ENCODE measurements around the gene INVS.
"Not testable (repeated sequence)": the region's sequence is repeated elsewhere in the genome, so short reads cannot be mapped to it uniquely, and the experiment has no call there.

The INVS gene, protein sequence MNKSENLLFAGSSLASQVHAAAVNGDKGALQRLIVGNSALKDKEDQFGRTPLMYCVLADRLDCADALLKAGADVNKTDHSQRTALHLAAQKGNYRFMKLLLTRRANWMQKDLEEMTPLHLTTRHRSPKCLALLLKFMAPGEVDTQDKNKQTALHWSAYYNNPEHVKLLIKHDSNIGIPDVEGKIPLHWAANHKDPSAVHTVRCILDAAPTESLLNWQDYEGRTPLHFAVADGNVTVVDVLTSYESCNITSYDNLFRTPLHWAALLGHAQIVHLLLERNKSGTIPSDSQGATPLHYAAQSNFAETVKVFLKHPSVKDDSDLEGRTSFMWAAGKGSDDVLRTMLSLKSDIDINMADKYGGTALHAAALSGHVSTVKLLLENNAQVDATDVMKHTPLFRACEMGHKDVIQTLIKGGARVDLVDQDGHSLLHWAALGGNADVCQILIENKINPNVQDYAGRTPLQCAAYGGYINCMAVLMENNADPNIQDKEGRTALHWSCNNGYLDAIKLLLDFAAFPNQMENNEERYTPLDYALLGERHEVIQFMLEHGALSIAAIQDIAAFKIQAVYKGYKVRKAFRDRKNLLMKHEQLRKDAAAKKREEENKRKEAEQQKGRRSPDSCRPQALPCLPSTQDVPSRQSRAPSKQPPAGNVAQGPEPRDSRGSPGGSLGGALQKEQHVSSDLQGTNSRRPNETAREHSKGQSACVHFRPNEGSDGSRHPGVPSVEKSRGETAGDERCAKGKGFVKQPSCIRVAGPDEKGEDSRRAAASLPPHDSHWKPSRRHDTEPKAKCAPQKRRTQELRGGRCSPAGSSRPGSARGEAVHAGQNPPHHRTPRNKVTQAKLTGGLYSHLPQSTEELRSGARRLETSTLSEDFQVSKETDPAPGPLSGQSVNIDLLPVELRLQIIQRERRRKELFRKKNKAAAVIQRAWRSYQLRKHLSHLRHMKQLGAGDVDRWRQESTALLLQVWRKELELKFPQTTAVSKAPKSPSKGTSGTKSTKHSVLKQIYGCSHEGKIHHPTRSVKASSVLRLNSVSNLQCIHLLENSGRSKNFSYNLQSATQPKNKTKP

DNA sequence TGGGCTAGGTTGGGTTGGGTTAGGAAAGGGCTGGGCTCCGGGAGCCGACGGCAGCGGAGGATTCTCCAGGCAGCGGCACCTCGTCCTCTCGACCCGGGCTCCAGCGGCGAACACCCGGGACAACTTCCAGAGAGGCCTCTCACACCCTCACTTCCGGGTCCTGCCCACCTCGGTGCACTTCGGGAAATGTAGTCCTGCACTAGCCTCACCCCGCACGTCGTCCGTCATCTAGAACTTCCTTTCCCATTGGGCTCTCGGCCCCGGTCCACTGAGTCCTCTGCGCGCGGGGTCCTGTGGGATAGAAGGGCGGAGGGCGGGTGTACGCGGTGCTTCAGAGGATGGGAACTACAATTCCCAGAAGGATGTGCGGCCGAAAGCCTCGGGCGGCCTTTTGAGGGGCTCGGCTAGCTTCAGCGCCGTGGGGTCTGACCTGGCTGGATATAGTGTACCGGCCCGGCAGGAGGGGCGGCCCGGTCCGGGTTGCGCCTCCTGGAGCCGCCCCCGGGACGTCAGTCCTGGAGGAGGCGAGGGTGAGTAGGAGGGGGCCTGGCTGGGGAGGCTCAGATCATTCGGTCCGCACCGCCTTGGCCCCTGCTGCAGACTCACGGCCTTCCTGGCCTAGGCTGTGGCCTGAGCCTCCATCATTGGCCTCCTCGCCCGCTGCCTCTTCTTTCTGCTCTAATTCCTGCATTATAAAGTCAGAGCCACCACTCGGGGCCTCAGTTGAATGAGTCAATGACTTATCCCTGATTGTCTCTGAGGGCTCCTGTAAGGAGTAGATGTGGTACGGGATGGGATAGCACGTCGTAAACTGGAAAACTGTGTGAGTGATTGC, at the start of gene INVS, which contains the start of gene ERP44:
Gene INVS (plus strand): TSS at position 357 of the 835 bp plus-strand sequence. CDS start 5,279 bp downstream, outside the sequence.
Gene ERP44 (minus strand): TSS at position 114 of the 835 bp plus-strand sequence. CDS start 160 bp downstream, outside the sequence.
- DNase-seq, result peak; percentile 98

DNA sequence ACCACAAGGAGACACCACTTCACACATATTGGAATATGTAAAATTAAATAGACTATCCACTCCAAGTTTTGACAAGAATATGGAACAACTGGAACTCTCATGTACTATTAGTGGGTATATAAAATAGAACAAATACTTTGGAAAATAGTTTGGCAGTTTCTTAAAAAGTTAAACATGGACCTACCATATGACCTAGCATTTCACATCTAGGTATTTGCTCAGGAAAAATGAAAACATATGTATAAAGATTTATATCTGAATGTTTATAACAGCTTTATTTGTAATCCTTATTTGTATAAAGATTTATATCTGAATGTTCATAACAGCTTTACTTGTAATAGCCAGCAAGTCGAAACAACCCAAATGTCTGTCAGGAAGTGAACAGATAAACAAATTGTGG, 49.5 kb upstream of the INVS start:
- DNase-seq, result no peak

DNA sequence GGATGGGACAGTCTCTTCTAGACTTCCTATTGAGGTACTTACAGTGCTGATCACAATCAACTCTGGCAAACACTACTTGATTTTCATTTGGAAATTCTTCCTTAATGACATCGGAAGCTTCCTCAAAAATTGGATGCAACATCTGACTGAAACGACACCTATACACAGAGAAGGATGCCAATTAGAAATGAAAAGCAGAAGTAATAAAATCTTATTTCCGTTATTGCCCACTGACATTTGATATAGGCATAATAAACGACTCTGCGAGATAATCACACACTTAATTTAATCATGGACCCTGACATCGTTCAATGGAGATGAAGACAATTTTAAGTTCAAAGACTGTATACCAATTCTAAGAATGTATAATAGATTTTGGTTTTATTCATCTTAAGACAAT, 46.7 kb upstream of the INVS start:
- DNase-seq, result no peak

DNA sequence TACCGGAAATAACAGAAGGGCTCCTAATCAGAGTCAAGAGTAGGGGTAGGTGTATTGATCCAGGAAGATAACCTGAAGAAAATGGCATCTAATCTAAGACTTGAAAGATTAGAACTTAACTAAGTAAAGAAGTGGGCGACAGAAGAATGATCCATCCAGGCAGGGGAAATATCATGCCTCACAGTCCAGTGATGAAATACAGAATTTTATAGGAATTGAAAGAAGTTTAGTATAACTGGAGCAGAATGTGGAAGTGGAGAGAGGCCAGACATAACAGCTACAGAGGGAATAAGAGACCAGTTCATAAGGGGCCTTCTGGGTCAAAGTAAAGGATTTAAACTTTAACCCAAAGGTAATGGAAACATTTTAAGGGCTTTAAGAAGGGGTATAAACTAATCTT, 42.5 kb upstream of the INVS start:
- no peak for DNase-seq

DNA sequence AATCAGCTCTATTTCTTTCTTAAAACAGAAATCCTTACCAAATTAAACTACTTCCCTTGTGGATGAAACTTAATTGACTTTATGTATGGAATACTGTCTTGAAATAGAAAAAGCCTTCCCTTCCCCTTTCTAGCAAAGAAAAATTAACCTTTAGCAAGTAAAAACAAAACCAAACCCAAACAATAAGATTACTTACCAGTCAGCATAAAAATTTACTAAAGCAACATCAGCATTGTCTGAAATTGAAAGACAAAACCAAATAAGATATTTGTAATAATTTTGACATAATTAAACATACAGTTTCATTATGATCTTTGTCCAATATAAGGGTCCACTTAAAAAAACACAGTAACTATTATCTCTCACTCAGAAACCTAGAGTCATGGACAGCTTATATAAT, 41.4 kb upstream of the INVS start:
- DNase-seq, result no peak

DNA sequence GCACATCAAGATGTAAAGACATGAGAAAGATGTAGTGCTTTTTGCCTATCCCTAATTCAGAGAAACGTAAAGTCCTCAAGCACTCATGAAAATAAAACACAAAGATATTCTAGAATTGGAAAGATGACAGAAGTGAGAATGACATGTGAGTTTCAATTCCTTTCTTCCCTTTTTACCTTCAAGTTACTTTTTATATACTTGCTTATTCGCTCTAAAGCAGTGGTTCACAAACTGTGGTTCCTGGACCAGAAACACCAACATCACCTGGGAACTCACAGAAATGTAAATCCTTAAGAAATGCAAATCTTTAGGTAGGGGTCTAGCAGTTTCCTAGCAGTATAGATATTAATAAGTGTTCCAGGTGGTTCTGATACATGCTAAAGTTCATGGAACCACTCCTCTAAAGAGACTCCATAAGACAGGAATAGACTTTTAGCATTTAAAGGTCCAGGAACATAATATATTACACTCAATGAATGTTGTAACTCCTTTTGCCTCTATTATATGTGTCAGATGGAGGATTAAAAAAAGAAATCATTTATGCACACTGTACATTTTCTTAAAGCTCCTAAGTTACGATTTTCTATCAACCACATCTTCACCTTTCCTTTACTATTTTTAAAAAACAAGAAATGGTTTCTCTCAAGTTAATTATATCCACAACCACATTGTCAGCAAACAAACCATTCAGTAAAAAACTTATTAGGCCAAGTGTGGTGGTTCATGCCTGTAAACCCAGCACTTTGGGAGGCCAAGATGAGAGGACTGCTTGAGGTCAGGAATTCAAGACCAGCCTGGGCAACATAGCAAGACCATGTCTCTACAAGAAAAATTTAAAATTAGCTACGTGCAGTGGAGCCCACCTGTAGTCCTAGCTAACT, 40.1 kb upstream of the INVS start:
- no peak for DNase-seq

DNA sequence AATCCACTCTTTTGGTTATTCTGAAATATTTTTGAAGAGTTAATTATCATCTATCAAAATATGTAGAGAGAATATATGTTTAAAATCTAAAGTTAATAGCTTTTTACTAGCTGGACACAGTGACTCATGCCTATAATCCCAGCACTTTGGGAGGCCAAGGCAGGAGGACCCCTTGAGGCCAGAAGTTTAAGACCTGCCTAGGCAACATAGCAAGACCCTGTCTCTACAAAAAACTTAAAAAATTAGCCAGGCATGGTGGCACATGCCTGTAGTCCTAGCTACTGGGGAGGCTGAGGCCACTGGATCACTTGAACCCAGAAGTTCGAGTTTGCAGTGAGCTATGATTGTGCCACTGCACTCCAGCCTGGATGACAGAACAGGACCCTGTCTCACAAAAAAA, 36.4 kb upstream of the INVS start:
- DNase-seq, result not testable (repeated sequence)

DNA sequence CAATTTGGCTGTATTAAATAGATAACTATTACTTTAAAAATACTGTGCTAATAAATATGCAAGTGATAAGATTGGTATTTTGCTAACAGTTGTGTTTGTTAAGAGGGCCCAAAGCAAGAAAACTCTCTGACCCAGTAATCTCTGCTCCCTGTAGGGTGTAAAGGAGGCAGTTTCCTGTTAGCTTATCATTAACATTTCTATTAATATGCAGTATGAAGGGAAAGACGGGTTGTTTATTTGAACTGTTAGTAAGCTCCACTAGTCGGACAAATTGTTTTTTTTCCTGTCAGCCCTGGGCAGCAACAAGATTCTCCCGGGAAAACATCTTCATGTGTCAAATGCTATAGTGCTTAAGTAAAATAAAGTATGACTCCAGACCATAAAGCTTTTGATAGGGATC, 35.9 kb upstream of the INVS start:
- no peak for DNase-seq

DNA sequence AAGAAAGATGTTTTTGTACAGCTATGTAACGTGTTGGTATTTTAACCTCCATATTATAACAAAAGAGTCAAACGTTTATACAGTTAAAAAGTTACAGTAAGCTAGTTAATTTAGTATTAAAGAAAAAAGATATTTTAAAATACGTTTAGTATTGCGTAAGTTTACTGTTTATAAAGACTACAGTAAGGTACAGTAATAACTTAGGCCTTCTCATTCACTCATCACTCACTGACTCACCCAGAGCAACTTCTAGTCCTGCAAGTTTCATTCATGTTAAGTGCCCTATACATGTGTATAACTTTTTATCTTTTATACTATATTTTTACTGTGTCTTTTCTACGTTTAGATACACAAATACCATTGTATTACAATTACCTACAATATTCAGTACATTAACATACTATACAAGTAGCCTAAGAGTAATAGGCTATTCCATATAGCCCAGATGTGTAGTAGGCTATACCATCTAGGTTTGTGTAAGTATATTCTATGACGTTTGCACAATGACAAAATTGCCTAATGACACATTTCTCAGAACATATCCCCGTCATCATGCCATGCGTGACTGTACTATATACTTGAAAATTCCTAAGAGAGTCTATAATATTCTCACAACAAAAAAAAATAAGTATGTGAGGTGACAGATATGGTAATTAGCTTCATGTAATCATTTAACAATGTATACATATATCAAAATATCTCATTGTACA, 34.0 kb upstream of the INVS start:
- no peak for DNase-seq

DNA sequence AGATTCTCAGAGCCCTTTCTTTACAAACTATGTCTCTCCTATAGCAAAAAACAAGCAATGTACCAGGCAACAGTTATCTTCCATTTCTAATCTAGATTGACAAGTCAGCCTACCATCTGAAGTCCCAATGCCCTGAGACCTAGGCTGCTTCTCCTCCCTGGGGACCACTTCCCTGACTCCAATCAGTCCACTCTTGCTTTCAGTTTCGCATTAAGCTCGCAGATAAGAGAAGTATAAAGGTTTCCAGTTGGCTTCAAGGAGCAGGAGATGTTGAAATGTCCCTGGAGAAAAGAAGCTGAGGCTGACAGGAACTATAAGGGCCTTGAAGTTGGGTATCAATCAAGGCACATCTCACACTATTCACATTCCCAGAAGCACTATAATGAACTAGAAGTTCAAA, 32.5 kb upstream of the INVS start:
- no peak for DNase-seq

DNA sequence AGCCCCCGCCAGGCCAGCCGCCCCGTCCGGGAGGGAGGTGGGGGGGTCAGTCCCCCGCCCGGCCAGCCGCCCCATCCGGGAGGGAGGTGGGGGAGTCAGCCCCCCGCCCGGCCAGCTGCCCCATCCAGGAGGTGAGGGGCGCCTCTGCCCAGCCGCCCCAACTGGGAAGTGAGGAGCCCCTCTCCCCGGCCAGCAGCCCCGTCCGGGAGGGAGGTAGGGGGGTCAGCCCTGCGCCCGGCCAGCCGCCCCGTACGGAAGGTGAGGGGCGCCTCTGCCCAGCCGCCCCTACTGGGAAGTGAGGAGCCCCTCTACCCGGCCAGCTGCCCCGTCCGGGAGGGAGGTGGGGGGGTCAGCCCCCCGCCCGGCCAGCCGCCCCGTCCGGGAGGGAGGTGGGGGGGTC, 31.1 kb upstream of the INVS start:
- DNase-seq, result not testable (repeated sequence)

DNA sequence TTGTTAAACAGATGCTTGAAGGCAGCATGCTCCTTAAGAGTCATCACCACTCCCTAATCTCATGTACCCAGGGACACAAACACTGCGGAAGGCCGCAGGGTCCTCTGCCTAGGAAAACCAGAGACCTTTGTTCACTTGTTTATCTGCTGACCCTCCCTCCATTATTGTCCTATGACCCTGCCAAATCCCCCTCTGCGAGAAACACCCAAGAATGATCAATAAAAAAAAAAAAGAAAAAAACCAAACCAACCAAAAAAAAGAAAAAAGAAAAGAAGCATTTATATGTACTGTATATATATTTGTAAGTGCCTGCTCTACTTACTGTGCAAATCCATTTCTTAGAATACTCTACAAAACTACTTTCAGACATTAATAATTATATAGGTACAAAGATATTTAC, 30.0 kb upstream of the INVS start:
- DNase-seq, result not testable (repeated sequence)

DNA sequence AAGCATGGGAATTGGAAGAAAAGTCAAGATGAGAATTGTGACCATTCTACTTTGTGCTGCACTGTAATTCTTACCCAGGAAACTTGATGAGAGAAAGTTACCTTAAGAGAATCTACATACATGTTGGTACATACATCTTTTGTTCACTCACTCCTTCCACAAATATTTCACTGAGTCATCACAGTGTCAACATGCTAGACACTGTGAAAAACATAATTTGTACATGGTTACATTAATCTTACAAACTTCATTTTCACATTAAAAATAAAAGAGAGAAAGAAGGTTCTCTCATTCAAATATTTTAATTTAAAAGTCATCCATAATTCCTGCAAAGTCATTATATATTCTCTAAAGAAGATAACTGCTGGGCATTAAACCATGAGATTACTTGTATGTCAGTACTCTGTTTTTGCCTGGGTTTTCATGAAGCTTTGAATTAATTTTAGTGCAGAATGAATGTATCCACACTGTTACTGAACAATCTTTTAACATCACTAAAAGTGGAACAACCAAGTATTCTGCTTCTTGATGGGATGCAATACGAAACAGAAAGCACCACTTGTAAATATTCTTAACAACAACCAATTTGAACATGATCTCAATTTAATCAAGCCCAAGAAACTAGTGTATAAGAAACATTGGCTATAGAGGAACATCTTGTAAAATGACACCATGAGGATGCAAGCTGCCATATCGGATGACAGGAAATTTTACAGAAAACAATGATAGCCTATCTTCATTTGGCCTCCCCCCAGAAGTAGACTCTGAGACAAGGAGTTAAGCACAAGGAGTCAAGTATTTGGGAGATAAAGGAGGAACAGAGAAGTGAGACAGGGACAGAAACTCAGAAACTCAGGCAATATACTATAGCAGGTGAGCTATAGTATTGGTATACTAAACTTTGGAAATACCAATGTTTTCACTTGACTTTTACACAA, 28.7 kb upstream of the INVS start:
- no peak for DNase-seq

DNA sequence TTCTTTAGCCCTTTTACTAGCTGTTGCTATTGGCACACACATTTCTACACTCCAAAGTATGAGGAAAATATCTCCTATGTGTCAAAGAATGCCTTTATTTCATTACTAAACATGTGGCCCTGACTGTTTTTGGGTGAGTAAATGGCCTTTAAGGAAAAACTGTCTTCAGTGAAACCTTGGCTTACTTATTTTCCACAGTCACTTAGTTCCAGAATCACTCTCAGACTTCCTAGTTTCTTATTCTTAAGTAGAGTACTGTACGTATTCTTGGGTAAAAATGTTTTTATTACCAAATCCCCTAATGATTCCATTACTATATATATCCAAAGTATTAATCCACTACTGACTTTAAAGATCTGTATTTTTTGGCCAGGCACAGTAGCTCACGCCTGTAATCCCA, 27.8 kb upstream of the INVS start:
- DNase-seq, result no peak

DNA sequence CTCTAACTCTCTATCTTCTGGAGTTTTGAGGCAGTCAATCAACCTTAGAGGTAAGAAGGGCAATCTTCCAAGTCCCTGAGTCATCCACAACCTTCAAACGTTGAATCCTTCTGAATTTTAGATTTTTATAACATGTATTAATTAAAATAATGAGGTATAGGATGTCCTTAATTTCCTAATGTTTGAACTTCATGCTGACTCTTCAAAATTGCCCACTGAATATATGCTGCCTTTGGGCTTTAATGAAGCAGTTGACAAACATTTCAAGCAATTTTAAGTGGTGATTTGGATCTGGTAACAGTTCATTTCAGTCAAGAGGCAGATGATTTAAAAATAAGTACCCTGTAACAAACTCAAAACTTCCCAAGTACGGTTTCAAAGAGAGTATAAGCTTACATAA, 26.2 kb upstream of the INVS start:
- DNase-seq, result no peak

DNA sequence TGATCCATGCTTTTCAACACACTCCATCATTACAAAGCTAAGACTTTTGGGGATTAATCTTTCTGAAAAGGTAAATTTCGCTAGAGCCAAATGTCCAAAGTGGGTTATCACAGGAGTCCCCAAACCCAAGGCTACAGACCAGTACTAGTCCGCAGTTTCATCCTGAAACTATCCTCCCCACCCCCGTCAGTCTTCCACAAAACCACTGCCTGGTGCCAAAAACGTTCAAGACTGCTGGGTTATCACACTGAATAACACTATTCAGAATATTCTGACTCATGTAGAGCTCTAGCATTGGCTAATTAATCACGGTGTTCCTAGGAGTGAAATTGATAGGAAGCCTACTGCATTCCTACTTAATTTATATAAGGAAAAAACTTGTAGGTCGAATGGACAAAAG, 24.9 kb upstream of the INVS start:
- no peak for DNase-seq

DNA sequence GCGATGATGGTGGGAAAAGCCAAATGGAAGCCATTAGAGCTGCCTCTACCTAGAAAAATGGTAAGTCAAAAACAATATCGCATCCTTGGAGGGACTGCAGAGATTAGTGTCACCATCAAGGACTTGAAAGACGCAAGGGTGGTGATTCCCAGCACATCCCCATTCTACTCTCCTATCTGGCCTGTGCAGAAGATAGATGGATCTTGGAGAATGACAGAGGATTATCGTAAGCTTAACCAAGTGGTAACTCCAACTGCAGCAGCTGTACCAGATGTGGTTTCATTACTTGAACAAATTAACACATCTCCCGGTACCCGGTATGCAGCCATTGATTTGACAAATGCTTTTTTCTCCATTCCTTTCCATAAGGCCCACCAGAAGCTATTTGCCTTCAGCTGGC, 24.1 kb upstream of the INVS start:
- DNase-seq, result no peak

DNA sequence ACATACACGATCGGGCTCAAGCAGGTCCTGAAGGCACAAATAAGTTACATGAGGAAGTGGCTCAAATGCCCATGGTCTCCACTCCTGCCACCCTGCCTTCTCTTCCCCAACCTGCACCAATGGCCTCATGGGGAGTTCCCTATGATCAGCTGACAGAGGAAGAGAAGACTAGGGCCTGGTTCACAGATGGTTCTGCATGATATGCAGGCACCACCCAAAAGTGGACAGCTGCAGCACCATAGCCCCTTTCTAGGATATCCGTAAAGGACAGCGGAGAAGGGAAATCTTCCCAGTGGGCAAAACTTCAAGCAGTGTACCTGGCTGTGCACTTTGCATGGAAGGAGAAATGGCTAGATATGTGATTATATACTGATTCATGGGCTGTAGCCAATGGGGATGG, 22.8 kb upstream of the INVS start:
- DNase-seq, result not testable (repeated sequence)

DNA sequence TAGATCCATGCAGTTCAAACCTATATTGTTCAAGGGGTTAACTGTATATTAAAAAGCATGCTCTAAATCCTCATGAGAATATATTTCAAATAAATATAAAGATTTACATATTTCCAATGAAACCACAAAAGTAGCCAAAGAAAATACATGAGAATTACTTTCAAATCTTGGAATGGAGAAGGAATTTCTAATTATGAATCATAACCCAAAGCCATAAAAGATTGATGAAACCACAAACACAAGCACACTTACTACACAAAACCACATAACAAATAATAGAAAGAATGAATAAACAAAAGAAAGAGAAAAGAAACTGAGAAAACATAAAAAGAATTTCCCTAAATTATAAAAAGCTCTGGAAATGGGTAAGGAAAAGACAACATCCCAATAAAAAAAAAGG, 16.3 kb upstream of the INVS start:
- DNase-seq, result no peak

All from NCI-H510A treated with DMSO at 0.1 percent for 48 hours (cell line).